ENCODE measurements around the gene TRPM3. TPM values are rescaled to one million over a fixed set of nuclear protein-coding genes. Genes with fewer than 3 reads are reported as not detected.

Gene TRPM3
- total and polyA plus RNA-seq, 2 of the 13 experiments (the other 11 are each of a cell fraction or from before 2014, with no cell fraction given) = not detected

GRCh38 chr9:70525519-70525918 is 595.9 kb downstream of the TRPM3 start (continued):
- TF ChIP-seq WIZ (CRISPR knock-in tag; IDR thresholded peaks at IDR 0.05) (no peak), ZBTB37 (CRISPR knock-in tag; IDR thresholded peaks at IDR 0.05) (no peak), ZBTB8A (CRISPR knock-in tag; IDR thresholded peaks at IDR 0.05; ENCODE audit: borderline replicate concordance, low read depth) (no peak)

- Histone ChIP-seq H3K4me3 (replicated peaks in 1 of 3; ENCODE audit: insufficient read depth in 1 of 3, low read depth in 2 of 3, low read length in 3 of 3) (no peak overlapping the region), H2AFZ (ENCODE audit: low read length) (no peak overlapping the region), H3K27me3 (ENCODE audit: control insufficient read depth in 1 of 2, insufficient read depth in 2 of 2, low read length in 2 of 2) (no peaks in the 10 kb centered on the region; a peak in 1 of 5 replicates), H3K9ac (ENCODE audit: insufficient read depth, low read depth, low read length) (no peak overlapping the region), H3K36me3 (replicated peaks in 1 of 2; ENCODE audit: control insufficient read depth in 1 of 2, insufficient read depth in 2 of 2, low read length in 2 of 2) (no peaks in the 10 kb centered on the region), H3K4me2 (ENCODE audit: low read depth, low read length) (no peak overlapping the region), H3K4me1 (ENCODE audit: insufficient read depth, low read length) (no peaks in the 10 kb centered on the region), H3K9me3 (ENCODE audit: low read length) (peaks cover 4% of the 10 kb centered on the region; the same call in 1 of the 2 replicates), H4K20me1 (ENCODE audit: insufficient read depth, low read length) (no peaks in the 10 kb centered on the region), H3K27ac (ENCODE audit: extremely low read length, insufficient read depth, low read length) (no peak overlapping the region), H3K79me2 (ENCODE audit: insufficient read depth, low read length) (no peaks in the 10 kb centered on the region)
- ATAC-seq (no peak), DNase-seq (ENCODE audit: low spot score) (no peak), FAIRE-seq (no peak)
- 21% methylated on average over 11 of the region's 11 CpGs for WGBS (ENCODE audit: low lambda C conversion rate)
- intact Hi-C loops (cut with micrococcal nuclease; ENCODE audit: unreplicated experiment) (no loop called here), in situ Hi-C loops (cut with HindIII; ENCODE audit: extremely low pct_ligation_motif_present, low pct_unique_long_range_greater_than_20kb) (no loop called here)
- ChIA-PET CTCF (ENCODE audit: low intra/inter-chr PET ratio, low total read pairs) (no interaction called here), POLR2A (no interaction called here)
- BruUV-seq (replicated peaks) = no TSS peak
- no peak for TF ChIP-seq ZNF577 (CRISPR knock-in tag; IDR thresholded peaks at IDR 0.05; ENCODE audit: borderline replicate concordance, low read depth)
- no peak for TF ChIP-seq ZNF652 (CRISPR knock-in tag; IDR thresholded peaks at IDR 0.05; ENCODE audit: borderline replicate concordance, low read depth)
- TF ChIP-seq KLF9 (CRISPR knock-in tag; IDR thresholded peaks at IDR 0.05; ENCODE audit: low read depth) = no peak
- no peak for TF ChIP-seq ZNF598 (CRISPR knock-in tag; IDR thresholded peaks at IDR 0.05; ENCODE audit: borderline replicate concordance)
- TF ChIP-seq KDM2A (CRISPR knock-in tag; IDR thresholded peaks at IDR 0.05; ENCODE audit: borderline replicate concordance, low read depth) = no peak
- TF ChIP-seq ZNF441 (CRISPR knock-in tag; IDR thresholded peaks at IDR 0.05; ENCODE audit: borderline replicate concordance) = no peak
- TF ChIP-seq HIC2 (CRISPR knock-in tag; IDR thresholded peaks at IDR 0.05; ENCODE audit: low read depth) = no peak
- TF ChIP-seq MXD1 (CRISPR knock-in tag; IDR thresholded peaks at IDR 0.05) = no peak
- TF ChIP-seq SRSF1 (optimal IDR thresholded peaks at IDR 0.05; ENCODE audit: low read depth, low read length) = no peak
- TF ChIP-seq KDM6A (CRISPR knock-in tag; IDR thresholded peaks at IDR 0.05; ENCODE audit: low read depth) = no peak
- no peak for TF ChIP-seq PHF21A (CRISPR knock-in tag; IDR thresholded peaks at IDR 0.05)
- TF ChIP-seq TEAD2 (CRISPR knock-in tag; IDR thresholded peaks at IDR 0.05) = no peak
- TF ChIP-seq ZNF670 (CRISPR knock-in tag; IDR thresholded peaks at IDR 0.05; ENCODE audit: borderline replicate concordance) = no peak
Observed at GRCh38 chr9:70519912-70520724, 601.3 kb downstream of the TRPM3 start.

All from HepG2 (cell line).